HepG2 (cell line): ENCODE results near the gene CDK5RAP2. TPM values are rescaled to one million over a fixed set of nuclear protein-coding genes. Genes with fewer than 3 reads are reported as not detected.

Source experiments
- AHR ChIP-seq: IDR thresholded peaks from 2 replicates; pipeline ENCODE4 v1.6.1; 2018; ENCODE audit warnings: missing genetic modification reagents, missing compliant biosample characterization
- ARNT ChIP-seq: fragments of 450-650 bp; IDR thresholded peaks from 2 replicates; pipeline ENCODE4 v1.6.1; 2017
- CEBPB ChIP-seq: IDR thresholded peaks from 2 replicates; pipeline ENCODE4 v1.6.1; 2011; ENCODE audit warnings: low read depth, low read length, improper control_type of control experiment, borderline replicate concordance
- FOXO1 ChIP-seq: sonication (generic); formaldehyde crosslinking; IDR thresholded peaks from 2 replicates; pipeline ENCODE4 v1.4.0; 2020; ENCODE audit warnings: missing genetic modification reagents
- GLI4 ChIP-seq: sonication (generic); formaldehyde crosslinking; IDR thresholded peaks from 2 replicates; pipeline ENCODE4 v1.5.1; 2020; ENCODE audit warnings: missing genetic modification reagents, mild to moderate bottlenecking, moderate library complexity, borderline replicate concordance
- HNF4G ChIP-seq, 2 experiments: sonication (generic) in 1 of 2; formaldehyde crosslinking in 1 of 2; IDR thresholded peaks; 2 replicates each; pipeline versions ENCODE4 v1.4.0 to v1.6.1; 2011 to 2020; ENCODE audit warnings: borderline replicate concordance in 2 of 2, low read depth in 2 of 2, mild to moderate bottlenecking in 2 of 2, low read length in 1 of 2, missing genetic modification reagents in 1 of 2, moderate library complexity in 1 of 2
- IRF1 ChIP-seq: sonication (generic); formaldehyde crosslinking; IDR thresholded peaks from 2 replicates; pipeline ENCODE4 v1.4.0; 2020; ENCODE audit warnings: low read depth, mild to moderate bottlenecking, missing genetic modification reagents
- NAIF1 ChIP-seq: sonication (generic); formaldehyde crosslinking; IDR thresholded peaks from 2 replicates; pipeline ENCODE4 v1.5.0; 2020; ENCODE audit warnings: mild to moderate bottlenecking, missing genetic modification reagents, borderline replicate concordance
- NFE2L1 ChIP-seq: sonication (generic); formaldehyde crosslinking; IDR thresholded peaks from 2 replicates; pipeline ENCODE4 v1.4.0; 2020; ENCODE audit warnings: missing genetic modification reagents, mild to moderate bottlenecking, borderline replicate concordance
- NFIC ChIP-seq: IDR thresholded peaks from 2 replicates; pipeline ENCODE4 v1.6.1; 2012; ENCODE audit warnings: mild to moderate bottlenecking, low read length, inconsistent platforms
- SIX1 ChIP-seq: sonication (generic); formaldehyde crosslinking; IDR thresholded peaks from 2 replicates; pipeline ENCODE4 v1.4.0; 2020; ENCODE audit warnings: missing genetic modification reagents, borderline replicate concordance
- SMAD3 ChIP-seq: sonication (generic); formaldehyde crosslinking; IDR thresholded peaks from 2 replicates; pipeline ENCODE4 v1.4.0; 2020; ENCODE audit warnings: missing genetic modification reagents
- TEF ChIP-seq: sonication (generic); formaldehyde crosslinking; IDR thresholded peaks from 2 replicates; pipeline ENCODE4 v1.5.0; 2020; ENCODE audit warnings: missing genetic modification reagents
- UBTF ChIP-seq: sonication (generic); formaldehyde crosslinking; IDR thresholded peaks from 2 replicates; pipeline ENCODE4 v1.4.0; 2020; ENCODE audit warnings: mild to moderate bottlenecking, missing genetic modification reagents
- ZMYM4 ChIP-seq: sonication (generic); formaldehyde crosslinking; IDR thresholded peaks from 2 replicates; pipeline ENCODE4 v1.8.1; 2023; ENCODE audit warnings: mild to moderate bottlenecking, missing genetic modification reagents
- ZNF276 ChIP-seq: sonication (generic); formaldehyde crosslinking; IDR thresholded peaks from 2 replicates; pipeline ENCODE4 v1.4.0; 2020; ENCODE audit warnings: mild to moderate bottlenecking, low read depth, missing genetic modification reagents
- ZNF451 ChIP-seq: sonication (generic); formaldehyde crosslinking; IDR thresholded peaks from 2 replicates; pipeline ENCODE4 v1.5.0; 2020; ENCODE audit warnings: mild to moderate bottlenecking, missing genetic modification reagents
- ZNF652 ChIP-seq: IDR thresholded peaks from 2 replicates; pipeline ENCODE4 v1.6.1; 2016; ENCODE audit warnings: low read depth, borderline replicate concordance
- ZNF891 ChIP-seq: sonication (generic); formaldehyde crosslinking; IDR thresholded peaks from 2 replicates; pipeline ENCODE4 v1.5.0; 2020; ENCODE audit warnings: mild to moderate bottlenecking, missing genetic modification reagents
- polyA plus RNA-seq, 8 experiments: library from polyadenylated mRNA; depleted of rRNA in 3 of 8; stranded (reverse) in 7 of 8; unstranded in 1 of 8; fragments of >200 nt; fragmentation: Illumina TruSeq in 4 of 8; extraction: Trizol in 4 of 8; gene quantifications; 2 replicates each; pipeline versions ENCODE4 v1.2.1 to v1.2.3, GENCODE V29; 2011 to 2016; ENCODE audit warnings: low read depth in 4 of 8, missing spikeins in 1 of 8, mixed read lengths in 1 of 8; ENCODE audit not compliant: insufficient read depth in 1 of 8
- total RNA-seq, 5 experiments: library from RNA; depleted of rRNA; stranded (reverse); fragments of >200 nt; fragmentation: Illumina TruSeq; extraction: Trizol; gene quantifications; 2 replicates each; pipeline ENCODE4 v1.2.3, GENCODE V29; 2016; ENCODE audit warnings: low read depth in 1 of 5
- TF ChIP-seq, protein P1 (sequence below): sonication (generic); formaldehyde crosslinking; IDR thresholded peaks from 2 replicates; pipeline ENCODE4 v1.9.0; 2021; ENCODE audit warnings: missing genetic modification reagents, borderline replicate concordance
- TF ChIP-seq, protein P2 (sequence below): sonication (generic); formaldehyde crosslinking; IDR thresholded peaks from 2 replicates; pipeline ENCODE4 v1.5.0; 2020; ENCODE audit warnings: mild to moderate bottlenecking, low read depth, missing genetic modification reagents, borderline replicate concordance

Gene CDK5RAP2
- total and polyA plus RNA-seq, 2 of the 13 experiments (the other 11 are each of a cell fraction or from before 2014, with no cell fraction given), result 31.8 to 42.2 TPM

DNA sequence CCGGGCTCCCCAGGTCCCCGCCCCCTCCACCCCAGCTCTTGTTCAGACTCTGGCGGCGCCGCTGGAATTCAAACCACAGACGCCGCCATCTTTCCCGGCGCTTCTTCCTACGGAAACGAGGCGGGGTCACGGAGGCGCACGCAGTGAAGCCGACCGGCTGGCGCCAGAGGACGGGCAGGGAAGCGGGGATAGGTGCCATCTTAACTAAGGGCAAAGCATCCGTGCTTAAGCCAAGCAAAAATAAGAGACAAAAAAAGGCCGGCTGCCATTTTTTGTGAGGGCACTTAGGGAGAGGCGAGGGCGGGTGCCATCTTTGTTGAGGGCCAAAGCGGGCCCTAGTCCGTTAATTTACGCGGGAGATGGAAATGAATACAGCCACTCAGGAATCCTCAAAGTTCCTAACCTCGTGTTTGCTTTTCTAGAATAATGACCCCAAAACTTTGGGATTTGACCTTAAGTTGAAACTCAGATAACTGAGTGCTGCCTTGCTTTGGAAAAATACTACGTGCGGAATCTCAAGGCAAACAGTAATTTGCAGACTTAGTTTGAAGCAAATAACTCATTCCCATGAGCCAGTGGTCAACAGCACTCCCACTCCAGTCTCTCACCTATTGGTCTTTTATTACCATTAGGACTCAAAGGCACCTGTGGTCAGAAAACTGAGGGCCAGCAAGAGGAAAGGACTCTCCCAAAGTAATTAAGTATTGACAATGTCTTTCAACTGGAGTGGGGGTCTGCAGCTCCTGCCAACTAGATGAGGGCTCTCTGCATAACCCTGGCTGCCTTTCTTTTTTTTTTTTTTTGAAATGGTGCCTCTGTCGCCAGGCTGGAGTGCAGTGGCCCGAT lies at the start of gene CDK5RAP2 (continued):
- TF ChIP-seq UBTF (CRISPR knock-in tag) (no peak), ZNF652 (CRISPR knock-in tag) (no peak), NAIF1 (peak; percentile 63; the same call in 1 of the 2 replicates), AHR (CRISPR knock-in tag) (no peak), NFE2L1 (no peak), ZMYM4 (CRISPR knock-in tag) (peak; percentile 83), SIX1 (CRISPR knock-in tag) (peak; percentile 10; the same call in 1 of the 2 replicates), ZNF276 (CRISPR knock-in tag) (no peak), SMAD3 (peak; percentile 49; the same call in 1 of the 2 replicates), ZNF891 (CRISPR knock-in tag) (no peak), FOXO1 (CRISPR knock-in tag) (no peak), CEBPB (no peak), ZNF451 (CRISPR knock-in tag) (no peak), GLI4 (CRISPR knock-in tag) (no peak), IRF1 (CRISPR knock-in tag) (no peak; the same call in 1 of the 2 replicates), TEF (CRISPR knock-in tag) (no peak), HNF4G (IDR thresholded peaks at IDR 0.05; ENCODE audit: borderline replicate concordance, low read depth, low read length) (0 out of 2 replicates have a peak, but pooled peaks have one; percentile 19), HNF4G (CRISPR knock-in tag; IDR thresholded peaks at IDR 0.05; ENCODE audit: borderline replicate concordance, low read depth) (no peak), NFIC (no peak), ARNT (no peak)
- TF ChIP-seq, protein P1, sequence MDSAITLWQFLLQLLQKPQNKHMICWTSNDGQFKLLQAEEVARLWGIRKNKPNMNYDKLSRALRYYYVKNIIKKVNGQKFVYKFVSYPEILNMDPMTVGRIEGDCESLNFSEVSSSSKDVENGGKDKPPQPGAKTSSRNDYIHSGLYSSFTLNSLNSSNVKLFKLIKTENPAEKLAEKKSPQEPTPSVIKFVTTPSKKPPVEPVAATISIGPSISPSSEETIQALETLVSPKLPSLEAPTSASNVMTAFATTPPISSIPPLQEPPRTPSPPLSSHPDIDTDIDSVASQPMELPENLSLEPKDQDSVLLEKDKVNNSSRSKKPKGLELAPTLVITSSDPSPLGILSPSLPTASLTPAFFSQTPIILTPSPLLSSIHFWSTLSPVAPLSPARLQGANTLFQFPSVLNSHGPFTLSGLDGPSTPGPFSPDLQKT, result no peak
- TF ChIP-seq, protein P2, sequence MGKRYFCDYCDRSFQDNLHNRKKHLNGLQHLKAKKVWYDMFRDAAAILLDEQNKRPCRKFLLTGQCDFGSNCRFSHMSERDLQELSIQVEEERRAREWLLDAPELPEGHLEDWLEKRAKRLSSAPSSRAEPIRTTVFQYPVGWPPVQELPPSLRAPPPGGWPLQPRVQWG (CRISPR knock-in tag), result no peak
